ENCODE results near the gene CNRIP1.

DNA sequence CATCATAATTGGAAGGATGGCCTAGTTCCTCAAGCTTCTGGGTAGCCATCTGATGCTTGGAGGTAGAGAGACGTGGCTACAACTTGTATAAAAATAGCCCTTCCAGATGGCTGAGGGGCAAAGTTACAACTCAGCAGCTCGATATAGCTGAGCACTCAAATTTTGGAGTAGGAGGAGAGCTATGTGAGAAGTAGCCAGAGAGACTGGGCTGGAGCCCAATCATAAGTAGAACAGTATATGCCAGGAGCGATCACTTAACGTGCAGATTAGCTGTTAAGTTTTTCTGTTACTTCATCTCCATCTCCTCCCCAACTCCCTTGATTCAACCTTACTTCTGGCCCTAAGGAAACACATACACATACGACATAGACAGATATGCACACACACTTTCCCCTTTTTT is 28.8 kb downstream of the CNRIP1 start:
- TF ChIP-seq, protein P1, sequence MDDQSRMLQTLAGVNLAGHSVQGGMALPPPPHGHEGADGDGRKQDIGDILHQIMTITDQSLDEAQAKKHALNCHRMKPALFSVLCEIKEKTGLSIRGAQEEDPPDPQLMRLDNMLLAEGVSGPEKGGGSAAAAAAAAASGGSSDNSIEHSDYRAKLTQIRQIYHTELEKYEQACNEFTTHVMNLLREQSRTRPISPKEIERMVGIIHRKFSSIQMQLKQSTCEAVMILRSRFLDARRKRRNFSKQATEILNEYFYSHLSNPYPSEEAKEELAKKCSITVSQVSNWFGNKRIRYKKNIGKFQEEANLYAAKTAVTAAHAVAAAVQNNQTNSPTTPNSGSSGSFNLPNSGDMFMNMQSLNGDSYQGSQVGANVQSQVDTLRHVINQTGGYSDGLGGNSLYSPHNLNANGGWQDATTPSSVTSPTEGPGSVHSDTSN (IDR thresholded peaks at IDR 0.05): no peak
- no peak for TF ChIP-seq RAD21 (conservative IDR thresholded peaks at IDR 0.05 in 1 of 2, IDR thresholded peaks at IDR 0.05 in 1 of 2)

Measured in A549 (cell line).